Neural progenitor cell (in vitro differentiated cells): ENCODE data around the gene ADAM8.

Source experiments
- CTCF ChIP-seq: fragments of 200-600 bp; sonication (generic); IDR thresholded peaks from 2 replicates; pipeline ENCODE4 v1.5.1; 2017; ENCODE audit warnings: antibody characterized with exemption, mild to moderate bottlenecking
- EZH2 ChIP-seq: fragments of 200-600 bp; sonication (generic); IDR thresholded peaks from 2 replicates; pipeline ENCODE4 v1.6.1; 2017; ENCODE audit warnings: antibody characterized with exemption, mild to moderate bottlenecking, moderate library complexity
- EZH2phosphoT487 ChIP-seq: fragments of 200-600 bp; sonication (generic); IDR thresholded peaks from 2 replicates; pipeline ENCODE4 v1.6.1; 2017; ENCODE audit warnings: antibody characterized with exemption

GRCh38 chr10:133219782-133220181, 56.9 kb downstream of the ADAM8 start:
- TF ChIP-seq CTCF (no peak), EZH2 (no peak), EZH2phosphoT487 (no peak)
